ENCODE data around the gene ERBB4.

Gene ERBB4

GRCh38 chr2:212337036-212337435, 201.6 kb downstream of the ERBB4 start:
- no peak for TF ChIP-seq PAX5 (IDR thresholded peaks at IDR 0.05; ENCODE audit: insufficient read depth, low read length, severe bottlenecking)
- no peak for TF ChIP-seq TAF1 (IDR thresholded peaks at IDR 0.05; ENCODE audit: low read depth, low read length)
- no peak for TF ChIP-seq POLR2A (IDR thresholded peaks at IDR 0.05; ENCODE audit: low read depth, low read length)
- TF ChIP-seq POU2F2 (IDR thresholded peaks at IDR 0.05; ENCODE audit: low read depth, low read length), result no peak
- no peak for TF ChIP-seq SPI1 (IDR thresholded peaks at IDR 0.05; ENCODE audit: low read depth, low read length)
- no peak for TF ChIP-seq POLR2AphosphoS5 (IDR thresholded peaks at IDR 0.05; ENCODE audit: low read depth, low read length)
- DNase-seq (ENCODE audit: insufficient read length, low spot score) (no peak), FAIRE-seq (no peak)

GRCh38 chr2:212330263-212330662, 208.3 kb downstream of the ERBB4 start:
- no peak for TF ChIP-seq POLR2A (IDR thresholded peaks at IDR 0.05; ENCODE audit: low read depth, low read length)
- no peak for TF ChIP-seq POU2F2 (IDR thresholded peaks at IDR 0.05; ENCODE audit: low read depth, low read length)
- TF ChIP-seq POLR2AphosphoS5 (IDR thresholded peaks at IDR 0.05; ENCODE audit: low read depth, low read length), result no peak
- FAIRE-seq, result no peak
- DNase-seq (ENCODE audit: insufficient read length, low spot score), result no peak

GRCh38 chr2:212328712-212329496, 209.7 kb downstream of the ERBB4 start:
- TF ChIP-seq POLR2AphosphoS5 (IDR thresholded peaks at IDR 0.05; ENCODE audit: low read depth, low read length), result no peak
- TF ChIP-seq POLR2A (IDR thresholded peaks at IDR 0.05; ENCODE audit: low read depth, low read length), result no peak
- TF ChIP-seq SPI1 (IDR thresholded peaks at IDR 0.05; ENCODE audit: low read depth, low read length), result no peak
- no peak for TF ChIP-seq TAF1 (IDR thresholded peaks at IDR 0.05; ENCODE audit: low read depth, low read length)
- no peak for TF ChIP-seq POU2F2 (IDR thresholded peaks at IDR 0.05; ENCODE audit: low read depth, low read length)
- TF ChIP-seq PAX5 (IDR thresholded peaks at IDR 0.05; ENCODE audit: insufficient read depth, low read length, severe bottlenecking), result no peak

GRCh38 chr2:212328136-212328535, 210.5 kb downstream of the ERBB4 start:
- TF ChIP-seq POLR2AphosphoS5 (IDR thresholded peaks at IDR 0.05; ENCODE audit: low read depth, low read length), result no peak
- no peak for TF ChIP-seq POU2F2 (IDR thresholded peaks at IDR 0.05; ENCODE audit: low read depth, low read length)
- no peak for TF ChIP-seq TAF1 (IDR thresholded peaks at IDR 0.05; ENCODE audit: low read depth, low read length)
- no peak for TF ChIP-seq PAX5 (IDR thresholded peaks at IDR 0.05; ENCODE audit: insufficient read depth, low read length, severe bottlenecking)
- no peak for TF ChIP-seq SPI1 (IDR thresholded peaks at IDR 0.05; ENCODE audit: low read depth, low read length)
- no peak for TF ChIP-seq POLR2A (IDR thresholded peaks at IDR 0.05; ENCODE audit: low read depth, low read length)
- FAIRE-seq, result no peak
- no peak for DNase-seq (ENCODE audit: insufficient read length, low spot score)

More at GRCh38 chr2:212328712-212329496, 209.7 kb downstream of the ERBB4 start:
- FAIRE-seq (no peak), DNase-seq (ENCODE audit: insufficient read length, low spot score) (no peak)

- no peak for FAIRE-seq
- TF ChIP-seq POLR2AphosphoS5 (IDR thresholded peaks at IDR 0.05; ENCODE audit: low read depth, low read length), result no peak
- TF ChIP-seq POU2F2 (IDR thresholded peaks at IDR 0.05; ENCODE audit: low read depth, low read length), result no peak
- TF ChIP-seq TAF1 (IDR thresholded peaks at IDR 0.05; ENCODE audit: low read depth, low read length), result no peak
Measured at GRCh38 chr2:212327171-212327809, 211.3 kb downstream of the ERBB4 start.

GRCh38 chr2:212318636-212319035, 220.0 kb downstream of the ERBB4 start:
- DNase-seq (ENCODE audit: insufficient read length, low spot score) (no peak), FAIRE-seq (no peak)
- TF ChIP-seq PAX5 (IDR thresholded peaks at IDR 0.05; ENCODE audit: insufficient read depth, low read length, severe bottlenecking) (no peak), POLR2AphosphoS5 (IDR thresholded peaks at IDR 0.05; ENCODE audit: low read depth, low read length) (no peak), TAF1 (IDR thresholded peaks at IDR 0.05; ENCODE audit: low read depth, low read length) (no peak), POLR2A (IDR thresholded peaks at IDR 0.05; ENCODE audit: low read depth, low read length) (no peak)

More at GRCh38 chr2:212327171-212327809, 211.3 kb downstream of the ERBB4 start:
- DNase-seq (ENCODE audit: insufficient read length, low spot score), result no peak

- TF ChIP-seq POU2F2 (IDR thresholded peaks at IDR 0.05; ENCODE audit: low read depth, low read length) (no peak), POLR2A (IDR thresholded peaks at IDR 0.05; ENCODE audit: low read depth, low read length) (no peak), SPI1 (IDR thresholded peaks at IDR 0.05; ENCODE audit: low read depth, low read length) (no peak), PAX5 (IDR thresholded peaks at IDR 0.05; ENCODE audit: insufficient read depth, low read length, severe bottlenecking) (no peak), POLR2AphosphoS5 (IDR thresholded peaks at IDR 0.05; ENCODE audit: low read depth, low read length) (no peak), TAF1 (IDR thresholded peaks at IDR 0.05; ENCODE audit: low read depth, low read length) (no peak)
- FAIRE-seq (no peak), DNase-seq (ENCODE audit: insufficient read length, low spot score) (no peak)
Measured at GRCh38 chr2:212314680-212315079, 223.9 kb downstream of the ERBB4 start.

- no peak for TF ChIP-seq POLR2A (IDR thresholded peaks at IDR 0.05; ENCODE audit: low read depth, low read length)
- TF ChIP-seq SPI1 (IDR thresholded peaks at IDR 0.05; ENCODE audit: low read depth, low read length), result no peak
- no peak for TF ChIP-seq POLR2AphosphoS5 (IDR thresholded peaks at IDR 0.05; ENCODE audit: low read depth, low read length)
- no peak for TF ChIP-seq PAX5 (IDR thresholded peaks at IDR 0.05; ENCODE audit: insufficient read depth, low read length, severe bottlenecking)
- TF ChIP-seq TAF1 (IDR thresholded peaks at IDR 0.05; ENCODE audit: low read depth, low read length), result no peak
- no peak for TF ChIP-seq POU2F2 (IDR thresholded peaks at IDR 0.05; ENCODE audit: low read depth, low read length)
- FAIRE-seq (no peak), DNase-seq (ENCODE audit: insufficient read length, low spot score) (no peak)
Measured at GRCh38 chr2:212311807-212312404, 226.7 kb downstream of the ERBB4 start.

GRCh38 chr2:212299943-212300342, 238.7 kb downstream of the ERBB4 start:
- TF ChIP-seq POLR2AphosphoS5 (IDR thresholded peaks at IDR 0.05; ENCODE audit: low read depth, low read length), result no peak
- no peak for TF ChIP-seq PAX5 (IDR thresholded peaks at IDR 0.05; ENCODE audit: insufficient read depth, low read length, severe bottlenecking)
- TF ChIP-seq SPI1 (IDR thresholded peaks at IDR 0.05; ENCODE audit: low read depth, low read length), result no peak
- no peak for TF ChIP-seq TAF1 (IDR thresholded peaks at IDR 0.05; ENCODE audit: low read depth, low read length)
- TF ChIP-seq POLR2A (IDR thresholded peaks at IDR 0.05; ENCODE audit: low read depth, low read length), result no peak
- TF ChIP-seq POU2F2 (IDR thresholded peaks at IDR 0.05; ENCODE audit: low read depth, low read length), result no peak
- FAIRE-seq (no peak), DNase-seq (ENCODE audit: insufficient read length, low spot score) (no peak)

All from GM12891 (cell line).